Ishikawa (cell line): Measurements from ENCODE around the gene ITGB8.

ENCODE experiments used
- CREB1 ChIP-seq: IDR thresholded peaks from 2 replicates; pipeline ENCODE4 v1.6.1; 2012; ENCODE audit warnings: low read depth
- EGR1 ChIP-seq: IDR thresholded peaks from 2 replicates; pipeline ENCODE4 v1.6.1; 2012
- FOXM1 ChIP-seq: IDR thresholded peaks from 2 replicates; pipeline ENCODE4 v1.6.1; 2012; ENCODE audit warnings: low read depth, borderline replicate concordance
- MAX ChIP-seq: IDR thresholded peaks from 2 replicates; pipeline ENCODE4 v1.6.1; 2012
- NFIC ChIP-seq: IDR thresholded peaks from 2 replicates; pipeline ENCODE4 v1.6.1; 2012
- RAD21 ChIP-seq: IDR thresholded peaks from 2 replicates; pipeline ENCODE4 v1.6.1; 2012; ENCODE audit warnings: low read depth
- TCF12 ChIP-seq: IDR thresholded peaks from 2 replicates; pipeline ENCODE4 v1.6.1; 2012; ENCODE audit warnings: low read depth
- TEAD4 ChIP-seq: IDR thresholded peaks from 2 replicates; pipeline ENCODE4 v1.6.1; 2012
- YY1 ChIP-seq: IDR thresholded peaks from 2 replicates; pipeline ENCODE4 v1.6.1; 2012; ENCODE audit warnings: low read depth
- ZBTB7A ChIP-seq: IDR thresholded peaks from 2 replicates; pipeline ENCODE4 v1.6.1; 2012; ENCODE audit warnings: low read depth

GRCh38 chr7:20298486-20298901 lies 32.2 kb upstream of the ITGB8 start:
- TF ChIP-seq YY1 (no peak), MAX (no peak), ZBTB7A (no peak), CREB1 (no peak), RAD21 (no peak), NFIC (no peak), EGR1 (no peak), TCF12 (no peak), FOXM1 (no peak), TEAD4 (no peak)
